Parathyroid adenoma (tissue), 2 donors: ENCODE data around the gene CREG1.
A peak's percentile ranks its signal among the peaks of the same experiment; 100 is the strongest.

Experiments used
- H2AFZ ChIP-seq: fragments of 300-600 bp; sonication (generic); one replicate; pipeline ENCODE4 v1.7.0; 2017; ENCODE audit warnings: antibody characterized with exemption, mild to moderate bottlenecking
- H3K27ac ChIP-seq: fragments of 300-600 bp; sonication (generic); one replicate; pipeline ENCODE4 v1.7.0; 2017
- H3K27me3 ChIP-seq: fragments of 300-600 bp; sonication (generic); one replicate; pipeline ENCODE4 v1.7.0; 2017; ENCODE audit warnings: low read length; ENCODE audit not compliant: control insufficient read depth, insufficient read depth
- H3K36me3 ChIP-seq: fragments of 300-600 bp; sonication (generic); one replicate; pipeline ENCODE4 v1.7.0; 2017; ENCODE audit warnings: low read length; ENCODE audit not compliant: control insufficient read depth, insufficient read depth
- H3K4me1 ChIP-seq: fragments of 300-600 bp; sonication (generic); one replicate; pipeline ENCODE4 v1.7.0; 2017; ENCODE audit warnings: control low read depth
- H3K4me2 ChIP-seq: fragments of 300-600 bp; sonication (generic); one replicate; pipeline ENCODE4 v1.7.0; 2017; ENCODE audit warnings: low read length
- H3K4me3 ChIP-seq: fragments of 300-600 bp; sonication (generic); one replicate; pipeline ENCODE4 v1.7.0; 2017; ENCODE audit warnings: low read depth, low read length
- H3K79me2 ChIP-seq: fragments of 300-600 bp; sonication (generic); one replicate; pipeline ENCODE4 v1.7.0; 2017; ENCODE audit warnings: control low read depth
- H3K9ac ChIP-seq: fragments of 300-600 bp; sonication (generic); one replicate; pipeline ENCODE4 v1.7.0; 2017; ENCODE audit warnings: mild to moderate bottlenecking
- H3K9me3 ChIP-seq: fragments of 300-600 bp; sonication (generic); one replicate; pipeline ENCODE4 v1.7.0; 2017; ENCODE audit warnings: low read length; ENCODE audit not compliant: control insufficient read depth
- TF ChIP-seq, protein P1 (sequence below): fragments of 300-600 bp; sonication (generic); IDR thresholded peaks from one replicate; pipeline ENCODE4 v1.7.0; 2017; ENCODE audit warnings: antibody characterized with exemption, mild to moderate bottlenecking
- donor health status: primary hyperparathyroidism.

The CREG1 gene

GRCh38 chr1:167502192-167502551, 51.4 kb downstream of the CREG1 start:
- TF ChIP-seq, protein P1, sequence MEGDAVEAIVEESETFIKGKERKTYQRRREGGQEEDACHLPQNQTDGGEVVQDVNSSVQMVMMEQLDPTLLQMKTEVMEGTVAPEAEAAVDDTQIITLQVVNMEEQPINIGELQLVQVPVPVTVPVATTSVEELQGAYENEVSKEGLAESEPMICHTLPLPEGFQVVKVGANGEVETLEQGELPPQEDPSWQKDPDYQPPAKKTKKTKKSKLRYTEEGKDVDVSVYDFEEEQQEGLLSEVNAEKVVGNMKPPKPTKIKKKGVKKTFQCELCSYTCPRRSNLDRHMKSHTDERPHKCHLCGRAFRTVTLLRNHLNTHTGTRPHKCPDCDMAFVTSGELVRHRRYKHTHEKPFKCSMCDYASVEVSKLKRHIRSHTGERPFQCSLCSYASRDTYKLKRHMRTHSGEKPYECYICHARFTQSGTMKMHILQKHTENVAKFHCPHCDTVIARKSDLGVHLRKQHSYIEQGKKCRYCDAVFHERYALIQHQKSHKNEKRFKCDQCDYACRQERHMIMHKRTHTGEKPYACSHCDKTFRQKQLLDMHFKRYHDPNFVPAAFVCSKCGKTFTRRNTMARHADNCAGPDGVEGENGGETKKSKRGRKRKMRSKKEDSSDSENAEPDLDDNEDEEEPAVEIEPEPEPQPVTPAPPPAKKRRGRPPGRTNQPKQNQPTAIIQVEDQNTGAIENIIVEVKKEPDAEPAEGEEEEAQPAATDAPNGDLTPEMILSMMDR, result no peak
- H2AFZ ChIP-seq, result peak overlapping the region; percentile 64
- no peak overlapping the region for H3K9ac ChIP-seq
- no peak overlapping the region for H3K27ac ChIP-seq
- no peaks in the 10 kb centered on the region for H3K36me3 ChIP-seq
- no peaks in the 10 kb centered on the region for H3K79me2 ChIP-seq
- H3K4me3 ChIP-seq, result peak overlapping the region; percentile 20
- peaks cover 4% of the 10 kb centered on the region for H3K4me1 ChIP-seq
- no peaks in the 10 kb centered on the region for H3K9me3 ChIP-seq
- no peaks in the 10 kb centered on the region for H3K27me3 ChIP-seq
- peak overlapping the region; percentile 56 for H3K4me2 ChIP-seq

GRCh38 chr1:167501515-167502191, 51.9 kb downstream of the CREG1 start:
- peak overlapping the region; percentile 20 for H3K4me3 ChIP-seq
- no peak overlapping the region for H3K9ac ChIP-seq
- no peak overlapping the region for H3K27ac ChIP-seq
- peak overlapping the region; percentile 64 for H2AFZ ChIP-seq
- no peaks in the 10 kb centered on the region for H3K36me3 ChIP-seq
- TF ChIP-seq, protein P1, result no peak
- H3K27me3 ChIP-seq, result no peaks in the 10 kb centered on the region
- no peaks in the 10 kb centered on the region for H3K79me2 ChIP-seq
- H3K9me3 ChIP-seq, result no peaks in the 10 kb centered on the region
- H3K4me2 ChIP-seq, result peak overlapping the region; percentile 56
- peaks cover 4% of the 10 kb centered on the region for H3K4me1 ChIP-seq

DNA sequence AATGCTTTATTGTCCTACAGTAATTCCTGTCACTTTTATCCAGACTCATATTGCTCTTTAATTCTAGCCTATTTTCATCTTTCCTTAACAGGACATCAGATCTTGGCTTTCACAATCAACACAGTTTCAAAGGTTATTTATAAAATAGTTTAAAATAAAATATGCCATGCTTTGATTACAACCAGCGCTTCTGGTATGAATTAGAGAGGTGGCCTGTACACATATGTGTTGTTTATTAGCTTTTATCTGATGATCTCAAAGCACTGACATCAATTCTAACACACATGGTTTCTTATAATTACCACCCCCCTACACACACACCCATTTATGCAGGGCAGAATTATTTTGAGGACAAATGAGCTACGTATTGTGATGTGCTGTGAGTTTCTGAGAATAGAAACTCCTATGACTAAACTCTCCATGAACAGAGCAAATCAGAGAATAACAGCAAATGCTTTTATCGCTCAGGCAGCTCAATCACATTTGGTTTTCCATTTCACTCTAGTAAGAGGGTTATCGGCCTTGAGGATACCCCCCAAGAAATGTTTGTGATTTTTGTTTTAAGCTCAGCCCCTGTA, 53.2 kb downstream of the CREG1 start:
- TF ChIP-seq, protein P1, result no peak
- H3K27me3 ChIP-seq, result no peaks in the 10 kb centered on the region
- peaks cover 4% of the 10 kb centered on the region for H3K4me1 ChIP-seq

GRCh38 chr1:167499664-167500101, 53.9 kb downstream of the CREG1 start:
- Histone ChIP-seq H3K4me1 (peaks cover 4% of the 10 kb centered on the region), H2AFZ (no peak overlapping the region), H3K9ac (no peak overlapping the region), H3K4me3 (no peak overlapping the region), H3K27me3 (no peaks in the 10 kb centered on the region), H3K79me2 (no peaks in the 10 kb centered on the region), H3K4me2 (no peak overlapping the region), H3K27ac (no peak overlapping the region), H3K36me3 (no peaks in the 10 kb centered on the region), H3K9me3 (no peaks in the 10 kb centered on the region)
- TF ChIP-seq, protein P1, result no peak

More for the DNA sequence above, 53.2 kb downstream of the CREG1 start:
- Histone ChIP-seq H3K9me3 (no peaks in the 10 kb centered on the region), H3K4me2 (no peak overlapping the region), H3K4me3 (no peak overlapping the region), H2AFZ (no peak overlapping the region), H3K9ac (no peak overlapping the region), H3K79me2 (no peaks in the 10 kb centered on the region), H3K27ac (no peak overlapping the region), H3K36me3 (no peaks in the 10 kb centered on the region)

- no peak overlapping the region for H3K27ac ChIP-seq
These were observed 54.5 kb downstream of the CREG1 start for GRCh38 chr1:167499106-167499505.

More at GRCh38 chr1:167499106-167499505, 54.5 kb downstream of the CREG1 start:
- Histone ChIP-seq H3K9ac (no peak overlapping the region), H3K9me3 (no peaks in the 10 kb centered on the region), H2AFZ (no peak overlapping the region), H3K4me3 (no peak overlapping the region), H3K79me2 (no peaks in the 10 kb centered on the region), H3K27me3 (no peaks in the 10 kb centered on the region), H3K36me3 (no peaks in the 10 kb centered on the region), H3K4me2 (no peak overlapping the region), H3K4me1 (peaks cover 4% of the 10 kb centered on the region)
- TF ChIP-seq, protein P1, result no peak
